Medulla oblongata (tissue), 1 donor: Measurements from ENCODE around the gene LMCD1.

Source experiments
- DNase-seq: peaks from one replicate; pipeline ENCODE4 v3.0.0-alpha.2; 2015; ENCODE audit errors: extremely low spot score

The LMCD1 gene

GRCh38 chr3:8484409-8485140 is 17.0 kb upstream of the LMCD1 start:
- no peak for DNase-seq

GRCh38 chr3:8485141-8485870 is 16.3 kb upstream of the LMCD1 start:
- no peak for DNase-seq

GRCh38 chr3:8485943-8486342 is 15.7 kb upstream of the LMCD1 start:
- DNase-seq = no peak

GRCh38 chr3:8486434-8486833 is 15.2 kb upstream of the LMCD1 start:
- DNase-seq = no peak

- no peak for DNase-seq
These were observed 14.7 kb upstream of the LMCD1 start for GRCh38 chr3:8486936-8487335.

- no peak for DNase-seq
These were observed 13.2 kb upstream of the LMCD1 start for GRCh38 chr3:8488411-8488810.

GRCh38 chr3:8488877-8489276 is 12.7 kb upstream of the LMCD1 start:
- DNase-seq = no peak

GRCh38 chr3:8489278-8489792 is 12.3 kb upstream of the LMCD1 start:
- no peak for DNase-seq

GRCh38 chr3:8490079-8490552 is 11.5 kb upstream of the LMCD1 start:
- no peak for DNase-seq

- DNase-seq = no peak
These were observed 10.1 kb upstream of the LMCD1 start for GRCh38 chr3:8491271-8492144.

GRCh38 chr3:8492744-8493511 is 8.7 kb upstream of the LMCD1 start:
- no peak for DNase-seq

GRCh38 chr3:8493744-8494143 is 7.9 kb upstream of the LMCD1 start:
- DNase-seq = no peak

- DNase-seq = no peak
These were observed 7.3 kb upstream of the LMCD1 start for GRCh38 chr3:8494327-8494726.

GRCh38 chr3:8497582-8497981 is 4.0 kb upstream of the LMCD1 start:
- no peak for DNase-seq

GRCh38 chr3:8499181-8499611 is 2.4 kb upstream of the LMCD1 start:
- peak; percentile 95 for DNase-seq

GRCh38 chr3:8500319-8500988 is 1.2 kb upstream of the LMCD1 start:
- DNase-seq = peak; percentile 90

- peak; percentile 47 for DNase-seq
These were observed 643 bp upstream of the LMCD1 start for GRCh38 chr3:8500989-8501370.

- DNase-seq = no peak
These were observed 1.8 kb downstream of the LMCD1 start for GRCh38 chr3:8503461-8503860.

- no peak for DNase-seq
These were observed 2.4 kb downstream of the LMCD1 start for GRCh38 chr3:8503871-8504610.

- DNase-seq = no peak
These were observed 3.0 kb downstream of the LMCD1 start for GRCh38 chr3:8504611-8504973.
